Fibroblast of pulmonary artery (primary cell): ENCODE data around the gene VAV2.

Experiments
- DNase-seq: peaks from one replicate; pipeline ENCODE4 v3.0.0-alpha.2; 2010; ENCODE audit warnings: low read depth
- H3K4me3 ChIP-seq: replicated peaks from 2 replicates; pipeline ENCODE4 v1.5.1; 2011; ENCODE audit warnings: low read depth, mild to moderate bottlenecking, control low read depth, low read length, moderate library complexity
- CTCF ChIP-seq: IDR thresholded peaks from 2 replicates; pipeline ENCODE4 v1.5.1; 2011; ENCODE audit warnings: mild to moderate bottlenecking, control low read depth, low read length, inconsistent platforms; ENCODE audit errors: missing control alignments

The VAV2 gene

GRCh38 chr9:133964463-133964862 lies 27.7 kb downstream of the VAV2 start:
- DNase-seq = no peak
- TF ChIP-seq CTCF = no peak
- no peak overlapping the region for H3K4me3 ChIP-seq

GRCh38 chr9:133963166-133963565 lies 29.0 kb downstream of the VAV2 start:
- TF ChIP-seq CTCF = no peak
- H3K4me3 ChIP-seq = no peak overlapping the region
- no peak for DNase-seq

- H3K4me3 ChIP-seq = no peak overlapping the region
- DNase-seq = no peak
- TF ChIP-seq CTCF = no peak
Measured at GRCh38 chr9:133962341-133962740, 29.8 kb downstream of the VAV2 start.

- TF ChIP-seq CTCF = no peak
- no peak for DNase-seq
- H3K4me3 ChIP-seq = no peak overlapping the region
Measured at GRCh38 chr9:133961226-133962165, 30.6 kb downstream of the VAV2 start.

GRCh38 chr9:133960568-133961129 lies 31.5 kb downstream of the VAV2 start:
- H3K4me3 ChIP-seq = no peak overlapping the region
- TF ChIP-seq CTCF = no peak
- peak; percentile 46 for DNase-seq

- no peak for DNase-seq
- no peak overlapping the region for H3K4me3 ChIP-seq
- no peak for TF ChIP-seq CTCF
Measured at GRCh38 chr9:133959966-133960567, 32.1 kb downstream of the VAV2 start.
